Ramos (cell line): ENCODE results near the gene SRMS.

ENCODE experiments used
- in situ Hi-C: fragments of 300-500 bp; cut with MboI; formaldehyde crosslinking; loops from one replicate; pipeline ENCODE4 v1.14.3; 2022; ENCODE audit warnings: low sequenced_read_pairs; ENCODE audit not compliant: unreplicated experiment

The SRMS gene

DNA sequence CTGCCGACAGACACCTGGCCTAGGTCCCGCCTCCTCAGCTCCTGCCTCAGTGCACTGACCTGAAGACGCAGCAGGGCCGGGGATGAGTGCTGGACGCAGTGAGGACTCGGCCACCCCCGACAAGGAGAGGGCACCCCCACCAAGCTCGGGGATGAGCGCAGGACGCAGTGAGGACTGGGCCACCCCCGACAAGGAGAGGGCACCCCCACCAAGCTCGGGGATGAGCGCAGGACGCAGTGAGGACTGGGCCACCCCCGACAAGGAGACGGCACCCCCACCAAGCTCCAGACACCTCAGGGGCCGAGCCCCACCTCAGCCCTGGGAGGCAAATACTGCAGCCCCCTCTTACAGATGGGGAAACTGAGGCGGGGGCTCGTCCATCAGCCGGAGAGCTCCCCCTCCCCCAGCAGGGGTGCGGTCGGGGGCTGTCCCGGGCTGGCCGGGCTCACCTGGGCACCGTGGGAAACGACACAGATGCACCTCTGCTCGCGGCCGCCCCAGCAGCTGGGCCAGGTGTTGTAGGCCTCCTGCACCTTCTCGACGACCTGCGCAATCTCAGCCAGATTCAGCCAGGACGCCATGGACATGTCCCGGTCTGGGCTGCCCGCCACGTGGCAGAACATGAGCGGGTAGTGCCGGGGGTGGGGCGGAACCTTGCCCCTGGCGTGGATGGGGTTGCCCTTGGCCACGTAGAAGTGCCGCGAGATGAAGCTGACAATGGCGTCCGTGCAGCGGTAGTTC is 19.0 kb upstream of the SRMS start:
- in situ Hi-C loops, result no loop called here

DNA sequence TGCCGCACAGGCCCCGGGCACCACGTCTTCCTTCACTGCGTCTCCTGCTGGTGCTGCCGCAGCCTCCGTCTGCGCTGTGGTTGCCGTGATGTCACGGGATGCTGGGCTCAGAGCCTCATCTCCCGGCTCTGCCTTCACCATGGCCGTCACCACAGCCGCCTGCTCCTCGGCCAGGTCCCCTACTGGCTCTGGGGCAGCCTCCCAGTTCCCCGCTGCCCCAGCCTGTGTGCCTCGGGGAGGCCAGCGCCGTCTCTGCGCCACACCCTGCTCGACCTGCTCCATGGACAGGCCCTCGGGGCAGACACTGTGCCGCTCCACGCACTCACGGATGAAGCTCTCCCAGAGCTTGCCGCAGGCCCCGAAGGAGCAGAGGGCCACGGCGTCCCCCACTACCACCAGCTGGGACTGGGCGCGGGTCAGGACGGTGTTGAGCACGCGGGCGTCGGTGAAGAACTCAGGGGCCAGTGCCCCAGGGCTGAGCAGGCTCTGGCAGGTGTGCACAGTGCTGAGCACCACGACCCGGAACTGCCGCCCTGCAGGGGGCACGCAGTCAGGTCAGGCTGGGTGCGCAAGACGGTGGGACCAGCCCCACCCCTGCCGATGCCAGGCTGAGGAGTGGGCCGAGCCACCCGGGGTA is 18.3 kb upstream of the SRMS start:
- in situ Hi-C loops, result no loop called here

DNA sequence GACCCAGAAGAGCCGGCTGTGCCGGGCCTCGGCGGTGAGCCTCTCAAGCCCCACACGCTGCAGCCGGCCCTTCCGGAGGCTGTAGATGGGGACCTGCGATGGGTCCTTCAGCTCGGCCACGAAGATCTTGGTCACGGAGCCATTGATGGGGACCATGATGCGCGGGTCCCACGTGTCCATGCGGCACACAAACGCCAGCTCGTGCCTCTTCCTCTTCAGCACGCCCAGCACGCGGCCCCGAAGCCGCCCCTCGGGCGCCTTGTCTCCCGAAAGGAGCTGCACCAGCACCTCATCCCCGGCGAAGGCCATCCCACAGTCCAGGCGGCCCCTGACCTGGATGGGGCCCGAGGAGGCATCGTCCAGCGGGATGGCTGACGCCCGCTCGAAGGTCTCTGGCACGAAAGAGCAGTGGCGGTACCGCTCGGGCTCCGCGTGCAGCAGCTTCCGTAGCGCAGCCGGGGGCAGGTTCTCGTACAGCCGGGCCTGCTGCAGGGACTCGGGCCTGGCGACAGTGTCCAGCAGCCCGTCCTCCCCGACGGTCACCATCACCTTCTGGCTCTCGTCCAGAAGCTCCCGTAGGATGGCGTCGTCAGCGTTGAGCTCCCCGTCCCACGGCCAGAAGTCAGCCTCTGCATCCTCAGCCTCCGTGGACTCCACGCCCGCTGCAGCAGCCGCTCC is 17.6 kb upstream of the SRMS start:
- in situ Hi-C loops, result no loop called here

DNA sequence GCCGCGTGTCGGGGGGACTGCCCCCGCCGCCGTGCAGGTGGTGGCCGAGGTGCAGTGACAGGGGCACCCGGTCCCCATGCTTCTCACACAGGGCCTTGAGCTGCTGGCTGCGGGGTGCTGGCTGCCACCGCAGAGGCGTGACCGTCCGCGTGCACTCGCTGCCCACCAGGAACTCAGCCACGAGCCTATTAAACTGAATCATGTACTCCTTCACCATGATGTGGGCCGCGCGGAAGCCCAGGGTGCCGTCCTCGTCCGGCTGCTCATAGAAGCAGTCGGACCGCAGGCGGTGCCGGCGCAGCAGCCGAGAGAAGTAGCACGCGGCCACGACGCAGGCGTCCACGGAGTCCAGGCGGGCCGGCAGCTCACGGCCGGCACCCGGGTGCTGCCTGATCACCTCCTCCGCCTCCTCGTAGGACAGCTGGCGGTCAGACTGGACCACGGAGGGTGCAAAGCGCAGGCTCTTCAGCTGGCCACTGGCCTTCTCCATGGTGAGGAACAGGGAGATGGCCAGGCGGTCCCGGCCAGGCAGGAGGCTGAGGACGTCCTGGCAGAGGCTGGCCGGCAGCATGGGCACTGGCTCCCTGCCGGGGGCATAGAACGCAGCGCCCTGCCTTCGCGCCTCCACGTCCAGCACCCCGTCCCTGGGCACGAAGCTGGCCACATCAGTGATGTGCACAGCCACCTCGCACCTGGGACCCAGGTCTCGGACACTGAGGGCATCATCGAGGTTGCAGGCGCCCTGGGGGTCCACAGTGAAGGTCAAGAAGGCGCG is 16.7 kb upstream of the SRMS start:
- in situ Hi-C loops, result no loop called here

DNA sequence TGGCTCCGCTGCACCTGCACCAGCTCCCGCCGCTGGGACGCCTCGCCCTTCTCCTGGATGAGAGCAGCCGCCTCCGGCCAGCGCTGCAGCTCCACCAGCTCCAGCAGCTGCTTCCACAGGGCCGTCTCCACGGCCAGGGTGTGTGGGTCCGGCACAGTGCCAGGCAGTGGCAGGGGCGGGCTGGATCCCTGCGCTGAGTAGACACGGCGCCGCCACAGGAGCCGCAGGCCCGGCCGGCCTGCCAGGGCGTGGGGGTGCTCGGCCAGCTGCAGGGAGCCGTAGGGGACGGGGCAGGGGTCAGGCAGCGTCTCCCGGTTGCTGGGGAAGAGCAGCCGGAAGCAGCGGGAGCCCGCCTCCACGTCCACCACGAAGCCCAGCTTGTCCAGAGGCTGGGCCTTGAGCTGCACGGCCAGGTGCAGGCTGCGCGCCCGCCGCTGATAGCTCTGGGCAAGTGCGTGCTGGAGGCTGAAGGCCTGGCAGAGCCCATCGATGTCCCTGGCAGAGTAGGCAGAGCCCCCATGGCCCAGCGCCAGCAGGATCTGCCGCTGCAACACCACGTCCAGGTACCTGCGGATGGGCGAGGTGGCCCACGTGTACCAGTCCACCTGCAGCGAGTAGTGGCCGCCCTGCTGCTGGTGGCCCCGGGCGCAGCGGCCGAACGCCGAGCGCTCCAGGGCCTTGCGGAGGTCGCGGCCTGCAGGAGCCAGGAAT is 15.8 kb upstream of the SRMS start:
- in situ Hi-C loops, result no loop called here

DNA sequence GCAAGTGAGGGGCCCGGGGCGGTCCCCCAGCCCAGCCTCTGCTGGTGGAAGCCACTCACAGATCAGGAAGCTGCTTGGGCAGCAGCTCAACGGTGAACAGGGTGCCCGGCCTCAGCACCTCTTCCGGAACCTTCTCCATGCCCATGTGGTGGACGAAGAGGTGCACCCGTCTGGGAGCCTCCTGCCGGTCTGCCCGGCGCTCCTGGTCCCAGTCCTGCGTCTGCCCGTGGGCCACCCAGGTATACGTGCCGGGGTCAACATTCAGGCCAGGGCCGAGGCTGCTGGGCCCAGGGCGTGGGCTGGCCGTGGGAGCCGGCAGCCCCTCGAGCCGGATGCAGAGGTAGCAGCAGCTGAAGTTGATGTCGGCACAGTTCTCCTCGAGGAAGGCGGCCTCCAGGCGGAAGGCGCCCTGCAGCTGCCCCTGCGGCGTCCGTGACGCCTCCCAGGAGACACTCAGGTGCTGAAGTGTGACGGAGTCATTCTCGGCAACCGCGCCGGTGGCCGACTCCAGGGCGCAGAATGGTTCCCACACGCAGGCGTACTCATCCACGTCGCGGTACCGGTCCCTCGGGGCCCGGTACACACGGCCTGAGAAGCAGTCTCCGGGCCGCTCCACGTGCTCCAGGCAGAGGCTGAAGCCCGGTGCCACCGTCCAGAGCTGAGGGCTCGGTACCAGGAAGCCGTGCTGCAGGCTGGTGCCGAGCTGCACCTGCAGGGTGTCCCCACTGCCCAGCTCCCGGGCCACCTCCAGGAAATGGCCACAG is 15.1 kb upstream of the SRMS start:
- in situ Hi-C loops, result no loop called here

DNA sequence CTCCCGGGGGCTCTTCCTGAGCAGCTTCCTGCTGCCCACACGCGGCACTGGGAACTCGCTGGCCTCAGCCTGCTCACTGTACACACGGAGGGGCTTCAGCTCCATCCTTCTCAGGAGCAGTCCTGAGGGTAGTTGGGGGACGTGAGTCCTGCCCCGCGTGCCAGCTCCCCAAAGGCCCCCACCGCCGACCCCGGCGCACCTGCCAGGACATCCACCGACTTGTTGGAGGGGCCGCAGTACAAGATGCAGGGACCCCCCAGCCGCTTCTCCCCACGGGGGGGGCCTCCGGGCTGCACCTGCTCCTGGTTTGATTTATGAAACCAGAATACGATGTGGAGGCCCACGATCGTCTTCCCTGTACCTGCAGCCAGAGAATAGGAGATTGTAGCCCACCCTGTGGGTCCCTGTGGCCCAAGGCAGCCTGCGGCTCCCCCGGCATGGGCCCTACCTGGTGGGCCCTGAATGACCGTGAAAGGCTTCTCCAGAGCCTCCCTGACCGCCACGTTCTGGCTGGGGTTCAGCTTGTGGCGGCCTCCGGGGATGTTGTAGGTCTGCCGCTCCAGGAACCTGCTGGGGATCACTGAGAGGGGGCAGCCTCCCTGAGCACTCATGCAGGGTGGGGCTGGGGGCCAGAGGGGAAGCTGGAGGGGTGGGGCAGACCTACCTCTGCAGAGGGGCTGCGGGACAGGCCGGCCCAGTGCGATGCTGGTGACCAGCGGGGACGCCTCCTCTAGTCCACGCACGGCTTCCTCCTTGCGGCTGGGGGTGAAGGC is 14.3 kb upstream of the SRMS start:
- in situ Hi-C loops, result no loop called here

DNA sequence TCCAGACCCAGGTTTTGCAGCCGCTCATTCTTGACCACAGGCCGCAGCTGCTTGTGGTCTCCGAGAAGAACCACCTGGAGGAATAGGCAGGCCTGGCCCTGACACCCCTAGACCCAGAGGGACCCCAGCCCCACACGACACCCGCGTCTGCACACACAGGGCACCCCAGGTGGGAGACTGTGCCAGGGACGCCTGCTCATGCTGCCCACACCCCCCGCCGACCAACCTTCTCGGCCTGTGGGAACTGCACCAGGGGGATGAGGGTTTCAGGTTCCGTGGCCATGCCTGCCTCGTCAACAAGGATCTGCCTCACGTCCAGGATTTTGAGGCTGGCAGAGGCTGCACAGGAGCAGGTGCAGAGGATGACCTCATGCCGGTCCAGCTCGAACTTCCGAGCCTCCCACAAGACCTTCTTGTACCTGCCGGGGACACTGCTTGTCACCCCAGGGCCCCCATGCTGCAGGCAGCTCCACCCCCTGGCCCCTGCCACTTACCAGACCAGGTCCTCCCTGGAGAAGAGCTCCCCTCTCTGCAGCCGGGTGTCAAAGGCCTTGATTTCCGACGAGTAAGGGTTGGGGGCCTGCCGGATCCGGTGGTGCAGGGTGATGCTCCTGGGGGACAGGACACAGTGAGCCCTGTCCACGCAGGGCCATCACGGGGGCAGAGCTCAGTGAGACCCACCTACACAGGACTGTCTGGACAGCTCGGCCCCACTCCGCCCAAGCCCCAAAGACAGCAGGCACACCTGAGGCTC is 13.5 kb upstream of the SRMS start:
- in situ Hi-C loops, result no loop called here

DNA sequence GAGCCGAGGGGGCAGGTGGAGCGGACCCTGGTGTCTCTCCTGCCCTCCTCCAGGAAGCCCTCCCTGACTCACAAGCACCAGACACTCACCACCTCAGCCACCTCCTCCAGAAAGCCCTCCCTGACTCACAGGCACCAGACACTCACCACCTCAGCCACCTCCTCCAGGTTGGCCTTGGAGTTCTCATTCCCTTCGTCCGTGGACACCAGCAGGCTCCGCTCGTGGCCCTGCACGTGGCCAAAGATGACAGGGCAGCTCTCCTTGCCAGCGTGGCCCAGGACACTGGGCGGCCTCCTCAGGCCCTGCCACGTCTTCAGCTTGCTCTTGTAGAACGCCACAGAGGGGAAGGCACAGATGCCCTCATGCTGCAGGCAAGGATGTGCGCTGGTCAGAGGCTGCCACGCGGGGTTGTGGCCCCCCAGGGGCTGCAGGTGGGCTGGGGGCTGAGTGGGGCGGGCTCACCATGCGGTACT is 12.8 kb upstream of the SRMS start:
- in situ Hi-C loops, result no loop called here

DNA sequence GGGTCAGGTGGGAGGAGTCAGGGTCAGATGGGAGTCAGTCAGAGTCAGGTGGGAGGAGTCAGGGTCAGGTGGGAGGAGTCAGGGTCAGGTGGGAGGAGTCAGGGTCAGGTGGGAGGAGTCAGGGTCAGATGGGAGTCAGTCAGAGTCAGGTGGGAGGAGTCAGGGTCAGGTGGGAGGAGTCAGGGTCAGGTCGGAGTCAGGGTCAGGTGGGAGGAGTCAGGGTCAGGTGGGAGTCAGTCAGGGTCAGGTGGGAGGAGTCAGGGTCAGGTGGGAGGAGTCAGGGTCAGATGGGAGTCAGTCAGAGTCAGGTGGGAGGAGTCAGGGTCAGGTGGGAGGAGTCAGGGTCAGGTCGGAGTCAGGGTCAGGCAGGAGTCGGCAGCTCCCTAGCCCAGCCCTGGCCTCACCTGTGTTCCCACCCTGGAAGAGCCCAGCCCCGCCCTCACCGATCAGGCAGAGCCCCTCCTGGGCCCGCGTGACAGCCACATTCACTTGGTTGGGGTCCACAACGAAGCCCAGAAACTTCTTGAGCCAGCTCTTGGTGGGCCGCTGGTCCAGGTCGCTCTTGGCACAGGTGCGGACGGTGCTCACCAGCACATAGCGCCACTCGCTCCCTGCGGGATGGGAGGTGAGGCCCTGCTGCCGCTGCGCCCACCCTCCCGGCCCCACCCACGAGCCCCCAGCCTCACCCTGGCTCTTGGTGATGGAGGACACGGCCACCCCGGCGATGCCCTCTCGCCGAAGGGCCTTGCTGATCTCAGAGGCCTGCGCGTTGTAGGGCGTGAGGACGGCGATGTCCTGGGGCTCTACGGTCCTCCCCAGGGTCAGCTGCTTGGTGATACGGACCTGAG is 12.2 kb upstream of the SRMS start:
- in situ Hi-C loops, result loop anchor here (5.0 kb wide), 1 partner anchor 78 kb away; no protein-coding TSS in a partner anchor

DNA sequence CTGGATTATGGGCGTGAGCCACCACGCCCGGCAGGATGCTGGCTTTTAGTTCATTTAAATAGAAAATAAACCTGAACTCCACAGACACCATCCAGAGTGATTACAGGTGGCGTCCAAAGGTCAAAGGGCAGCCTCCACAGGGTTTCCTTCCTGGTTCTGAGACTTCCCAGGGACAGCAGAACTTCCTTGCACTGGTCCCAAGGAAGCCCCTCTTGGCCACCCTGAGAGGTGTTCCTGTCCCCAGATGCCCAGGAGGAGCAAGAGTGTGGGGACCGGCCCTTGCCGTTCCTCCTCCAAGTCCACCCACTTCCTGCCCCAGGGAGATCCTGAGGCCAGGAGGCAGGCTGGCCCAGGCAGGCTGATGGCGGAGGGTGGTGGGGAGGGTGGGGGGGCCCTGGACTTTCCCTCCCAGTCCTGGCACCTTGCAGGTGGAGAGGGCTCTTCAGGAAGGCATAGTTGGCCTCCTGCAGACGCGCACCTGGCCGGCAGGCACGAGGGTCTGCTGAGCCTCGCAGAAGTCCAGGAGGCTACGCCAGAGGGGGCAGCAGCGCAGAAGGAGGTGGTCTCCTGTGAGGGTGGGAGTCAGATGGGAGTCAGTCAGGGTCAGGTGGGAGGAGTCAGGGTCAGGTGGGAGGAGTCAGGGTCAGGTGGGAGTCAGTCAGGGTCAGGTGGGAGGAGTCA is 11.4 kb upstream of the SRMS start:
- in situ Hi-C loops, result loop anchor here (5.0 kb wide), 1 partner anchor 78 kb away; no protein-coding TSS in a partner anchor

DNA sequence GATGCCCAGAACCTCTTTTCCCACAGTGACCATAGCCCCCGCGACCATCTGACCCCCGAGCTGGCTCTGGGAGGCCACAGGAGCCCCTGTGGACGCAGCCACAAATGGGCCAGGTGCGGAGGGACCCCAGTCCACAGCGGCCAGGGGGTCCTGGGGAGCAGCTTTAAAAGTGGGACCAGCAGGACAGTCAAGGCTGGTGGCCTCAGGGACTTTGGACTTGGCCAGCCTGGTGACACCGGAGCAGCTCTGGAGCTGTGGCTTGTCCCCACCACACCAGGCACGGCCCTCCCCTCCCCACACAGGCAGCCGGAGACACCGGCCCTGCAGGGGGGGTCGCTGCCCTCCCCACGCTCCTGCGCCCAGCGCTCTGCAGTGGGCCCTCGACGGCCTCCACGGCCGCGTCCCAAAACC is 9.9 kb upstream of the SRMS start:
- in situ Hi-C loops, result loop anchor here (5.0 kb wide), 1 partner anchor 80 kb away; no protein-coding TSS in a partner anchor

DNA sequence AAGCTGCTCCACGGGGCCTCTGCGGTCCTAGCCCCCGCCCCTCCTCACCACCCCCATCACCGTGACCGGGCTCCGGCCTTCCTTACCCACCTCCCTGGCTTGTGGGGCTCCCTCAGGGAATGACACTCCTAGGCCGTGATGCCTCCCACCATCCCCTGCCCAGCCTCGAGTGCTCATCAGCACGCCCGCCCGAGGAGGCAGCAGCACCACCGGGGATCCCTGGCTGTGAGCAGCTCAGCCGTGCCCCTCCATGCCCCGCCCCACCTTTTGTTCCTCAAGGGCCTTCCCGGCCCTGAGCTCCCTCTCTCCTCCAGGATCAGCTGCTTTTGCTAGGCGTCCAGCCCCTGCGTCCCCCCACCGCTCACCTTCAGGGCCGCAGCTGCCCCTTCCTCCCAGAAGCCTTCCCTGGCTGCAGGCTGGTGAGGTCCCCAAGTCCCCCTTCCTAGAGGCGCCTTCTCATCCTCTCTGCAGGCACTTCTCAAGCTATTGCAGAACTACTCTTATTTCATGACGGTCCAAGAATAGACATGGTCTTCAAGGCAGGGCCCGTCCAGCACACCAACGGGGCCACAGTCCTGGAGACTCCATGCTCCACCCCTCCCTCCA is 9.4 kb upstream of the SRMS start:
- in situ Hi-C loops, result loop anchor here (5.0 kb wide), 1 partner anchor 80 kb away; no protein-coding TSS in a partner anchor

DNA sequence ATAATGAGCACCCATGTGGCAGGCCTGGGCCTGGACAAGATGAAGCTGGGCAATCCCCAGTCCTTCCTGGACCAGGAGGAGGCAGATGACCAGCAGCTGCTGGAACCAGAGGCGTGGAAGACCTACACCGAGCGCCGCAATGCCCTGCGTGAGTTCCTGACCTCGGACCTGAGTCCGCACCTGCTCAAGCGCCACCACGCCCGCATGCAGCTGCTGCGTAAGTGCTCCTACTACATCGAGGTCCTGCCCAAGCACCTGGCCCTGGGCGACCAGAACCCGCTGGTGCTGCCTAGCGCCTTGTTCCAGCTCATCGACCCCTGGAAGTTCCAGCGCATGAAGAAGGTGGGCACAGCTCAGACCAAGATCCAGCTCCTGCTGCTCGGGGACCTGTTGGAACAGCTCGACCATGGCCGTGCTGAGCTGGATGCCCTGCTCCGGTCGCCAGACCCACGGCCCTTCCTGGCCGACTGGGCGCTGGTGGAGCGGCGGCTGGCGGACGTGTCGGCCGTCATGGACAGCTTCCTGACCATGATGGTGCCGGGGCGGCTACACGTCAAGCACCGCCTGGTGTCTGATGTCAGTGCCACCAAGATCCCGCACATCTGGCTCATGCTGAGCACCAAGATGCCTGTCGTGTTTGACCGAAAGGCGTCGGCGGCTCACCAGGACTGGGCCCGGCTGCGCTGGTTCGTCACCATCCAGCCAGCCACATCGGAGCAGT is 8.3 kb upstream of the SRMS start:
- in situ Hi-C loops, result loop anchor here (5.0 kb wide), 1 partner anchor 81 kb away; no protein-coding TSS in a partner anchor
